Fibroblast of lung (primary cell): ENCODE data around the gene GHSR. TPM values are rescaled to one million over a fixed set of nuclear protein-coding genes. Genes with fewer than 3 reads are reported as not detected.

ENCODE experiments used
- DNase-seq, 2 donors: peaks; one replicate each; pipeline versions ENCODE4 v3.0.0 to v3.0.0-alpha.2; 2010; ENCODE audit warnings: low read depth in 2 of 2
- H2AFZ ChIP-seq: 2 replicates; pipeline ENCODE4 v1.5.1; 2012; ENCODE audit warnings: low read length, control low read depth, inconsistent platforms
- H3K27ac ChIP-seq: 2 replicates; pipeline ENCODE4 v1.5.1; 2011; ENCODE audit warnings: low read length, control low read depth; ENCODE audit not compliant: insufficient read depth
- H3K27me3 ChIP-seq: 2 replicates; pipeline ENCODE4 v1.5.1; 2011; ENCODE audit warnings: mild to moderate bottlenecking, low read length; ENCODE audit not compliant: control insufficient read depth, insufficient read depth
- H3K36me3 ChIP-seq: 2 replicates; pipeline ENCODE4 v1.5.1; 2011; ENCODE audit warnings: low read length; ENCODE audit not compliant: control insufficient read depth, insufficient read depth
- H3K4me1 ChIP-seq: 2 replicates; pipeline ENCODE4 v1.5.1; 2011; ENCODE audit warnings: low read length; ENCODE audit not compliant: control insufficient read depth, insufficient read depth; ENCODE audit errors: extremely low read depth
- H3K4me2 ChIP-seq: 2 replicates; pipeline ENCODE4 v1.5.1; 2011; ENCODE audit warnings: low read length, control low read depth; ENCODE audit not compliant: insufficient read depth; ENCODE audit errors: extremely low read depth
- H3K4me3 ChIP-seq, 4 experiments: fragments of 200-600 bp in 1 of 4; sonication (generic) in 1 of 4; replicated peaks in 1 of 4; 2 replicates each; pipeline ENCODE4 v1.5.1; 2011 to 2016; ENCODE audit warnings: low read length in 4 of 4, low read depth in 3 of 4, mild to moderate bottlenecking in 3 of 4, control low read depth in 2 of 4, inconsistent platforms in 1 of 4, mixed read lengths in 1 of 4; ENCODE audit not compliant: insufficient read depth in 1 of 4; ENCODE audit errors: control extremely low read depth in 1 of 4
- H3K79me2 ChIP-seq: 2 replicates; pipeline ENCODE4 v1.5.1; 2012; ENCODE audit warnings: mild to moderate bottlenecking, low read length, inconsistent platforms; ENCODE audit not compliant: control insufficient read depth, insufficient read depth
- H3K9ac ChIP-seq: 2 replicates; pipeline ENCODE4 v1.5.1; 2011; ENCODE audit warnings: mild to moderate bottlenecking, low read length, control low read depth; ENCODE audit not compliant: insufficient read depth
- H3K9me3 ChIP-seq: 2 replicates; pipeline ENCODE4 v1.5.1; 2012; ENCODE audit warnings: low read depth, low read length; ENCODE audit not compliant: control insufficient read depth, insufficient read depth
- H4K20me1 ChIP-seq: 2 replicates; pipeline ENCODE4 v1.5.1; 2011; ENCODE audit warnings: low read length; ENCODE audit not compliant: control insufficient read depth, insufficient read depth; ENCODE audit errors: extremely low read depth
- CTCF ChIP-seq, 2 donors: IDR thresholded peaks in 1 of 2; conservative IDR thresholded peaks in 1 of 2; 1 replicate in 1 of 2; 2 replicates in 1 of 2; pipeline ENCODE4 v1.5.1; 2011 to 2012; ENCODE audit warnings: low read length in 2 of 2, control low read depth in 1 of 2, inconsistent platforms in 1 of 2, low read depth in 1 of 2, mild to moderate bottlenecking in 1 of 2
- EZH2 ChIP-seq: IDR thresholded peaks from 2 replicates; pipeline ENCODE4 v1.5.1; 2012; ENCODE audit warnings: low read length, control low read depth, mild to moderate bottlenecking; ENCODE audit errors: missing control alignments
- polyA plus RNA-seq, 2 donors: library from polyadenylated mRNA; depleted of rRNA in 1 of 2; stranded (reverse) in 1 of 2; unstranded in 1 of 2; fragments of >200 nt; gene quantifications; 2 replicates each; pipeline ENCODE4 v1.2.1, GENCODE V29; 2011 to 2012; ENCODE audit warnings: missing spikeins in 1 of 2
- total RNA-seq: library from RNA; depleted of rRNA; stranded (reverse); fragments of >200 nt; gene quantifications from 2 replicates; pipeline ENCODE4 v1.2.1, GENCODE V29; 2014

The GHSR gene
- total and polyA plus RNA-seq, 2 donors (not counting 1 experiment from before 2014, with no cell fraction given) = not detected

GRCh38 chr3:172410702-172411477 is 37.4 kb downstream of the GHSR start:
- Histone ChIP-seq H3K4me3 (no peak overlapping the region), H3K9me3 (no peaks in the 10 kb centered on the region), H3K27ac (no peak overlapping the region), H2AFZ (no peak overlapping the region), H3K36me3 (no peaks in the 10 kb centered on the region), H3K4me2 (no peak overlapping the region), H3K4me1 (no peaks in the 10 kb centered on the region), H3K79me2 (no peaks in the 10 kb centered on the region), H3K9ac (no peak overlapping the region), H4K20me1 (no peaks in the 10 kb centered on the region), H3K27me3 (no peaks in the 10 kb centered on the region)
- DNase-seq = no peak
- TF ChIP-seq CTCF (conservative IDR thresholded peaks at IDR 0.05 in 1 of 2, IDR thresholded peaks at IDR 0.05 in 1 of 2; ENCODE audit: low read depth in 1 of 2, low read length in 2 of 2) (no peak), EZH2 (no peak)

GRCh38 chr3:172407872-172408271 is 40.4 kb downstream of the GHSR start:
- TF ChIP-seq EZH2 = no peak
- H3K4me2 ChIP-seq = no peak overlapping the region
- no peak overlapping the region for H3K9ac ChIP-seq
- no peaks in the 10 kb centered on the region for H3K79me2 ChIP-seq
- no peaks in the 10 kb centered on the region for H3K36me3 ChIP-seq
- no peak overlapping the region for H3K27ac ChIP-seq
- H3K4me3 ChIP-seq = no peak overlapping the region
- H2AFZ ChIP-seq = no peak overlapping the region
- H4K20me1 ChIP-seq = no peaks in the 10 kb centered on the region
- H3K4me1 ChIP-seq = no peaks in the 10 kb centered on the region
- no peaks in the 10 kb centered on the region for H3K27me3 ChIP-seq
- no peaks in the 10 kb centered on the region for H3K9me3 ChIP-seq
- no peak for DNase-seq

GRCh38 chr3:172405914-172406313 is 42.3 kb downstream of the GHSR start:
- no peak overlapping the region for H3K9ac ChIP-seq
- no peaks in the 10 kb centered on the region for H3K36me3 ChIP-seq
- no peaks in the 10 kb centered on the region for H3K9me3 ChIP-seq
- no peaks in the 10 kb centered on the region for H4K20me1 ChIP-seq
- no peaks in the 10 kb centered on the region for H3K4me1 ChIP-seq
- no peak overlapping the region for H3K4me3 ChIP-seq
- no peak for DNase-seq
- H2AFZ ChIP-seq = no peak overlapping the region
- H3K4me2 ChIP-seq = no peak overlapping the region
- H3K27me3 ChIP-seq = no peaks in the 10 kb centered on the region
- H3K79me2 ChIP-seq = no peaks in the 10 kb centered on the region
- TF ChIP-seq CTCF (conservative IDR thresholded peaks at IDR 0.05 in 1 of 2, IDR thresholded peaks at IDR 0.05 in 1 of 2; ENCODE audit: low read depth in 1 of 2, low read length in 2 of 2) = no peak
- TF ChIP-seq EZH2 = no peak
- no peak overlapping the region for H3K27ac ChIP-seq
